NCI-H2196 (cell line): ENCODE results near the gene SEMA6B.

Source experiments
- DNase-seq: peaks from one replicate; lab custom pipeline; 2025; ENCODE audit not compliant: unreplicated experiment; lab: John Stamatoyannopoulos, UW

The SEMA6B gene

DNA sequence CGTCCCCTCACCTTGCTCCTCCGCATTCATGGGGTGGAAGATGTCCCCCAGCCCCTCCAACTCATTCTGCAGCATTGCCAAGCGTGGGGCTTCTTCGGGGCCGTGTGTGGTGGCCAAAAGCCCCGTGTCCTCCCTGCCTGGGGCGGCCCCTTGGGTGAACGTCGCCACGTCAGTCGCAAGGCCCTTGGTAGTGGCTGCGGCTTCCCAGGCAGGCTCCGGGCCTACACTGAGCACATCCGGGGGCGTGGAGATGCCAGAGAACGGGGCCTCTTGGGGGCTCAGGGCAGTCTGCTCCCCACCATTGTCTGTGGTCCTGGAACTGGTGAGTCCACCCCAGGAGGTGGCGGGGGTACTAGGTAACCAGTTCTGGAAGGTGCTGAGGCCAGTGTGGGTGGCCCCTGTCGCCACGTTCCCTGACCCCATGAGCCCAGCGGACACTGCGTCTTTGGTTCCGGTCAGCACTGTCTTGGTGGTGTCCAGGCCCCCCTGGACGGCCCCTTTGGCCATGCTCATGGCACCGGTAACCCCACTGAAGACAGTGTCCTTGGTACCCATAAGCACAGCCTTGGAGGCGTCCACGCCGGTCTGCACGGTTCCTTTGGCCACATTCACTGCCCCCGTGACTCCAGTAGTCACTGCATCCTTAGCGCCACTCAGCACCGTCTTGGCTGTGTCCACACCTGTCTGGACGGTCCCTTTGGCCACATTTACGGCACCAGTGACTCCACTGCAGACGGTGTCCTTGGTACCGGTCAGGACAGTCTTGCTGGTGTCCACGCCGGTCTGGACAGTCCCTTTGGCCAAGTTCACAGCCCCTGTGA lies 48.8 kb downstream of the SEMA6B start:
- DNase-seq = no peak

GRCh38 chr19:4508698-4509097 lies 50.8 kb downstream of the SEMA6B start:
- DNase-seq = no peak

DNA sequence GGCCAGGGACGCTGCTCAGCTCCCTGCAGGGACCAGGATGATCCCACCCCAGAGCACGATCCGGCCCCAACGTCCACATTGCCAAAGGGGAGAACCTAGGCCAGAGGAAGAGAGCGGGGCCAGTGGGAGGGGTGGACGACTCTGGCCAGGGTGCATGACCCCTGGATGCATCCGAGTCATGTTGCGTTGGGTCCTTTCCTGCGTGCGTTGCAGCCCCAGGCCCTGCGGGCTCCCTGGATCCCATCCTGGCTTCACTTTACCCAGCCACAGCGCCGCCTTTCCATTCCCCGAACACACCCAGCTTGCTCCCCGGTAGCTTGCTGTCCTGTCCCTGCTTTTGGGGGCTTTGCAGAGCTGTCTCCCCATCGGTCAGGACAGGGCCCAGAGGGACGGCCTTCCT lies 51.7 kb downstream of the SEMA6B start:
- DNase-seq = no peak

GRCh38 chr19:4507150-4507452 lies 52.4 kb downstream of the SEMA6B start:
- no peak for DNase-seq

GRCh38 chr19:4506449-4507149 lies 52.9 kb downstream of the SEMA6B start:
- DNase-seq = no peak

DNA sequence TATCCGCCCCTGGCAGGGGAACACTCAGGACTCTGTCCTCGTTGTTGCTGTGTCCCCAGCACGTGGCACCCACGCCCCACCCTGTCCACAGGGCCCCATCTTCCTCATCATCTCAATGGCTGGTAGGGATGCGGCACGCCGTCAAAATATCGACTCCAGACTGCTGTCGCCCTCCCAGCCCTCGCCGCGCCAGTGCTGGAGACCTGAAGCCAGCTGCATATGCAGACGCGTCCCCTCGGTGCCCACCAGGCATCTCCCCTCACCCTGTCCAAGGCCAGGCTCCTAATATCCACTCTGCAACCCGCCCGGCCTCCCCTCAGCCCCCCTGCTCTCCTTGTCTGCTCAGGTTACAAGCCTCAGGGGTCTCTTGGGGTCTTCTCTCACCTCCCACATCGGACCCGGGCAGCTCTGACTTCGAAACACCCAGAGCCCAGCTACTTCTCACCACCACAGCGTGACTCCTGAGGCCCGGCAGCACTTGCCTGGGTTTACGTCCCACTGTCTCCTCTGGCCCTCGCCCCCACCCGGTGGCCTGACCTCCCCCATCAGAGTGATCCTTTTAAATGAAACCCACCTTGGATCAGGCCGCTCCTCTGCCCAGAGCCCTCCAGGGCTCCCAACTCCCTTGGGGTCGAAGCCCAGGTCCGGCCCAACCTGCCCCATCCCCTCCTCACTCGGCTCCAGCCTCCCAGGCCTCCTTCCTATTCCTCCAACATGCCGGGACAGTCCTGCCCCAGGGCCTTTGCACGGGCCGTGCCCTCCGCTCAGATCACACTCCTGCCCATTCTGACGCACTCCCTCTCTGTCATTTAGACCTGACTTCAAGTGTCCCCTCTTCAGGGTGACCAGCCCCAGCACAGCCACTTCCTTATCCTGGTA lies 53.7 kb downstream of the SEMA6B start:
- no peak for DNase-seq

GRCh38 chr19:4504891-4505569 lies 54.5 kb downstream of the SEMA6B start:
- DNase-seq = no peak

GRCh38 chr19:4504297-4504701 lies 55.2 kb downstream of the SEMA6B start:
- no peak for DNase-seq

DNA sequence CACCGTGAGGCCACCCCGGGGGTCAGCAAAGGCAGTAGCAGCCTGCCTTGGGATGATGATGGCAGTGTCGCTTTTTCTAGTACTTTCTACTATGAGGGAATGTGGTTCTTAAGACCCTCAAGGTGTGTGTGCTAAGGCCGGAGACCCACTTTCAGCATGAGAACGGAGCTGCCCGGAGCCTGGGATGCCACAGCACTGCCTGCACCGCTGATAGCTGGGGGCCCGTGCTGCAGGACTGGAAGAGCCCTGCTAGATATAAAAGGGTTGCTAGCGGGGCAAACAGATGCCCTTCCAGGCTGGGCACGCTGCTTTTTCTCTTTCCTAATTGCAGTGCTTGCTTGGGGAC lies 55.7 kb downstream of the SEMA6B start:
- no peak for DNase-seq

GRCh38 chr19:4503132-4503824 lies 56.2 kb downstream of the SEMA6B start:
- DNase-seq = no peak

DNA sequence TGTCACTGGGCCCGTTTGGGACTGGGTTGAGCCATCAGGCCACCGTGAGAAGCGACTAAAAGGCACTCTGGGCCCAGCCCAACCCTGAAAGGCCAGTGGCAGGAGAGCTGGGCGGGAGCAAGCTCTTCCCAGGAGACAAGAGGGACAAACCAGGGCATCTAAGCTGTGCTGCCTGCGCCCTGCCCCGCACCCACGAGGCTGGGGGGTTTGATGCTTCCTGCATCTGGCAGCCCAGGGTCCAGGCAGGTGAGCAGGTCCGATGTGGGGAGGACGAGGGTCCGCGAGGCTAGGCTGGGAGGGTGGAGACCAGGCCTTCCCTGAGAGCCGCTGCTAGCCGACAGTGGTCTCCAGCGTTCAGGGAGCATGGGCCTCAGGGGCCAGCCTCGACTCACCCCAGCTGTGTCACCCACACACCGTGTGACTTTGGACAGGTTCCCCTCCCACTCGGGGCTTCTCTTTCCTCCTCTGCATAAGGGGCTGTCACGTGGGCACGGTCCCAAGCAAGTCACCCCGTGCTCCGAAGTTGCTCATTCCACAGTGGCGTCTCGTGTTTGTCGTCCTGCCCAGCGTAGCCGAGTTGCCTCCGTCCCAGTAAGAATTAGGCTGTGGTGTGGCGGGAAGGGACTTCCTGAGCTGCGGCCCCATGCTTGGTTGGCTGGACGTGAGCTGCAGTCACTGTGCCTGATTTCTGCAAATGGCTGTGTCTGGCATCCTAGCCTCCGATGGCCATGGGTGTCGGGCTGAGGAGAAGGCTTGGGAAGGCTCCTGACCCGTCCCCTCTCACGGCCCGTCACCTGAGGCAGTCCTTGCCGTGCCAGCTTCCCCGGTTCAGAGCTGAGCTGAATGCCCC lies 57.0 kb downstream of the SEMA6B start:
- DNase-seq = no peak

DNA sequence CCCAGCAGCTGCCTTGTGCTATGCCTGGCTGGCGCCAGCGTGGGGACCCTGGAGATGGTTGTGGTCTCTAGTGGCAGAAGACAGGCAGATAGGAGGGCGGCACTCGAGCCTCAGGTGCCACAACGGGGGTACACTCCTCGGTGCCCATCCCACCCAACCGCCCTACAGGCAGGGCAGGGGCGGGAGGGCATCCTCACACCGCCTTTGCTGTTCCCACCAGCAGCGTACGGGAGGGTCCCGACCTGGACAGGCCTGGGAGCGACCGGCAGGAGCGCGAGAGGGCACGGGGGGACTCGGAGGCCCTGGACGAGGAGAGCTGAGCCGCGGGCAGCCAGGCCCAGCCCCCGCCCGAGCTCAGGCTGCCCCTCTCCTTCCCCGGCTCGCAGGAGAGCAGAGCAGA lies 57.8 kb downstream of the SEMA6B start:
- no peak for DNase-seq

DNA sequence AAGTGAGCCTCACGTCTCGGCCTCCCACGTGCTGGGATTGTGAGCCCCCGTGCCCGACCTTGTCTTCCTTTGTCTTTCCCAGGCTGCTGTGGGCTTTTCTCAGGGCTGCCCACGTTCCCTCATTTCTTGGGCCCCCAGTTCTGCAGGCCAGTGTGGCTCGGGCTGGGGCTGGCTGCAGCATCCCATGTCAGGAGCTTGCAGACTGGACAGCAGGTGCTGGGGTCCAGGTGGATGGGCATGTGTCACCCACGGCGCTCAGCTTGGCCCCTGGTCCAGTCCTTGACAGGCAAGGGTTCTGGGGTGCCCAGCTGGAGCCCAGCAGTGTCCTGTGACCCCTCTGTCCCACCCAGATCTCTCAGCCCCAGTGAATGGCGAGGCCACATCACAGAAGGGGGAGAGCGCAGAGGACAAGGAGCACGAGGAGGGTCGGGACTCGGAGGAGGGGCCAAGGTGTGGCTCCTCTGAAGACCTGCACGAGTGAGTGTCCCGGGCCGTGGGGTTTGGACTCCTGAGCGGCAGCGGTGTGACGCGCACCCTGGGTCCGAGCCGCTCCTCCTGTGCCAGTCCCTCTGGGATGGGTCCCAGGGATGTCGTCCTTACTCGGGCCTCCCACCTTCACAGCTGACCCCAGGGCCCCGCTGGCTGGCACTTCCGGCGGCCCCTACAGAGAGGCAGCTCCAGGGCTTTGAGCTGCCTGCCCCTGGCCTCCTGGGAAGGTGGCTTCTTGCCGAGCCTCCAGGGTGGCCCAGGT lies 58.5 kb downstream of the SEMA6B start:
- DNase-seq = no peak

DNA sequence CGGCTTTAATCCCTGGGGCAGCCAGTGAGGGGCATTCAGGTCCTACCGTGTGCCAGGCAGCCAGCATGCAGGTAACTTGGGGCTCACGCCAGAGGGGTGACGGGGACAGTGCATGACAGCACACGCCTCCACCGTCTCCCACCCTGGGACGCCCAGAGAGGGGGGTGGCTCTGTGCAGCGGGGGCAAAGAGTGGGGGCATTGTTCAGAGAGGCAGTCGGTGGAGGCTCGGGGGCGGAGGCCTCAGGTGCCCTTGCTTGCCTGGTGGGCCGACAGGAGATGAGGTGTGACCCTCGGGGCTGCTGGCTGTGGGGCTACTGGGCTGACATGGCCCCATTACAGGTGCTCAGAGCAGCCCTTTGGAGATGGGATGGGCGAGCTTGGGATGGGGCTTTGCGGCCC lies 59.6 kb downstream of the SEMA6B start:
- DNase-seq = no peak

DNA sequence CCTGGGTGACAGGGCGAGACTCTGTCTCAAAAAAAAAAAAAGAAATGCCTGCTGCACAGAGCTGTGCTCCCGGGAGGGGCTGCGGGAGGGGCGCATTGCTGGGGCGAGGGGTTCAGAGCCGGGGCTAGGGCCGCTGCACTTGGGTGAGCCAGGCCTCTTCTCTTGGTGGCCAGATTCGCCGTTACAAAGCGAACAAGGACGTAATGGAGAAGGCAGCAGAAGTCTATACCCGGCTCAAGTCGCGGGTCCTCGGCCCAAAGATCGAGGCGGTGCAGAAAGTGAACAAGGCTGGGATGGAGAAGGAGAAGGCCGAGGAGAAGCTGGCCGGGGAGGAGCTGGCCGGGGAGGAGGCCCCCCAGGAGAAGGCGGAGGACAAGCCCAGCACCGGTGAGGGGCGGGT lies 60.2 kb downstream of the SEMA6B start:
- no peak for DNase-seq

GRCh38 chr19:4498694-4499093 lies 60.8 kb downstream of the SEMA6B start:
- DNase-seq = no peak

DNA sequence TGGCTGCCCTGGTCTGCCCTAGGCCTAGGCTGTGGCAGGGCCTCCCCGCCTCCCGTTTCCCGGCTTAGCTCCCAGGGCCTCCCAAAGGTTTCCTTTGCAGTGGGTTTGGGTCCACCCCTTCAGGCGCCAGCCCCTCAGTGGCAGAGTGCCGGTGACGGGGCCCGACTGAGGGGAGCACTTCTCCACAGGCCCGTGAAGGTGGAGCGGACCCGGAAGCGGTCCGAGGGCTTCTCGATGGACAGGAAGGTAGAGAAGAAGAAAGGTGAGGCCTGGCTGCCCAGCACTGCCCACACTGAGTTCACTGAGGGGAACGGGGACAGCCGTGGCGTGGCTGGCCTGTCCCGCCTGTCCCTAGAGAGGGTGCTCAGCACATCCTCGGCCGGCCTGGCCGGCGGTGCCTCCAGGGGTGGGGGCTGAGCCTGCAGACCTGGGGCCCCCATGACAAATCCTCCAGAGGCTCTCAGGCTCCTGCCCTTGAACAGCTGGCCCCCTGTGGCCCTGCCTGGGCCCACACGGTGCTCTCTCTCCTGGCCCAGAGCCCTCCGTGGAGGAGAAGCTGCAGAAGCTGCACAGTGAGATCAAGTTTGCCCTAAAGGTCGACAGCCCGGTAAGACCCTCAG lies 61.6 kb downstream of the SEMA6B start:
- no peak for DNase-seq

DNA sequence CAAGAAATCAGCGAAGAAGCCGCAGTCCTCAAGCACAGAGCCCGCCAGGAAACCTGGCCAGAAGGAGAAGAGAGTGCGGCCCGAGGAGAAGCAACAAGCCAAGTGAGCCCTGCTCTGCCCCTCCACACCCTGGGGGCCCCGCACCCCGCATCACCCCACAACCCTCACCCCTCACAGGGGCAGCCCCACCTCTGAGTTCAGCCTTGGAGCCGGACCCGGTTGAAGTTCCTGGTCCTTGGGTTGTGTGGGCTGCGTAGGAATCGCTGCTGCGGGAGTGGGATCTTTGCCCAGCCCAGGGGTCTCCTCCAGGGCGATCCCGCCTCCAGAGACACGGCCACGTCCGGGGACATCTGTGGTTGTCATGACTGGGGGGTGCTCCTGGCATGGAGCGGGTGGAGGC lies 63.2 kb downstream of the SEMA6B start:
- no peak for DNase-seq

DNA sequence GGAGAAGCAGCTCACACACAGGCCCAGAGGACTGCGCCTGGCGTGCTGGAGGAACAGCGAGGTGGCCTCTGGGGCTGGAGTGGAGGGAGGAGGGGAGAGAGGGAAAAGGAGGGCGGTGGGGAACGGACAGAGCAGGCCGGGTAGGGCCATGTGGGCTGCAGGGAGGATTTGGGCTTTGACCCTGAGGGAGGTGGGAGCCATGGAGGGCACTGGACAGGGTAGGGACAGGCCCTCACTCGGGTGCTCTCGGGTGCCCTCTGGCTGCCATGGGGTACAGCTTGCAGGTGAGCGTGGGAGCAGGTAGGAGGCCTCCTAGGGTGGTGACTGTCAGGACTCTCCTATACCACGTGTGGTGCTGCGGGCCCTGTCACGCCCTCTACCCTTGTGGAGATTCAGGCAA lies 64.0 kb downstream of the SEMA6B start:
- DNase-seq = no peak
